Stomach (tissue), 4 donors: ENCODE results near the gene CDC14B.

ENCODE experiments used
- CTCF ChIP-seq, 7 experiments: fragments of 450-650 bp in 4 of 7; fragments of 200-600 bp in 3 of 7; sonication (generic) in 3 of 7; IDR thresholded peaks; one replicate each; pipeline ENCODE4 v1.5.1; 2016 to 2019; ENCODE audit warnings: antibody characterized with exemption in 7 of 7, control low read depth in 2 of 7, mild to moderate bottlenecking in 1 of 7
- EP300 ChIP-seq: sonication (generic); formaldehyde crosslinking; IDR thresholded peaks from one replicate; pipeline ENCODE4 v1.6.1; 2017; ENCODE audit warnings: antibody characterized with exemption

GRCh38 chr9:96491079-96491879 is 128.4 kb downstream of the CDC14B start:
- TF ChIP-seq CTCF (IDR thresholded peaks at IDR 0.05) (no peak), EP300 (no peak)
